Hepatocyte (in vitro differentiated cells): ENCODE data around the gene NPR1. TPM values are rescaled to one million over a fixed set of nuclear protein-coding genes. Genes with fewer than 3 reads are reported as not detected.

ENCODE experiments used
- microRNA-seq: library from miRNA; unstranded; fragments of <30 nt; microRNA quantifications from one replicate; pipeline ENCODE4, GENCODE V29; 2017
- polyA plus RNA-seq: library from polyadenylated mRNA; unstranded; fragments of >200 nt; fragmentation: Nextera tagmentation; extraction: Ambion mirVana; gene quantifications from 2 replicates; pipeline ENCODE4 v1.2.1, GENCODE V29; 2016
- small RNA-seq: library from RNA; depleted of rRNA; stranded (forward); fragments of <200 nt; gene quantifications from one replicate; pipeline ENCODE3, GENCODE V24; 2014
- total RNA-seq: library from RNA; depleted of rRNA; stranded (reverse); fragments of >200 nt; gene quantifications from 2 replicates; pipeline ENCODE4 v1.2.3, GENCODE V29; 2014

The NPR1 gene
- total and polyA plus RNA-seq, 2 experiments from 2014 or later, result 2.8 to 3.0 TPM

Small RNAs within 50 kb of the gene (microRNA-seq; reads per million reads assigned to microRNA genes)
- not detected for gene MIR8083

Small RNAs within 50 kb of the gene (small RNA-seq; reads per million reads assigned to genes)
- gene MIR8083, result not detected
- not detected for gene RF00019
- not detected for gene RN7SL372P

Other genes starting within 250 kb of the NPR1 start
- 0.60 TPM in 1 of 2 replicates, not detected in the other for gene S100A7, start 218.0 kb upstream of the NPR1 start, total RNA-seq
- 1.0 and 2.5 TPM in 2 replicates for gene S100A7, start 218.0 kb upstream of the NPR1 start, polyA plus RNA-seq
- gene S100A6, start 142.7 kb upstream of the NPR1 start, total RNA-seq, result 140 and 173 TPM in 2 replicates
- gene S100A6, start 142.7 kb upstream of the NPR1 start, polyA plus RNA-seq, result 657 and 701 TPM in 2 replicates
- gene S100A5, start 137.8 kb upstream of the NPR1 start, total RNA-seq, result not detected in 2 replicates
- gene S100A5, start 137.8 kb upstream of the NPR1 start, polyA plus RNA-seq, result 0.54 and 1.0 TPM in 2 replicates
- gene S100A4, start 132.9 kb upstream of the NPR1 start, total RNA-seq, result 64.1 and 101 TPM in 2 replicates
- gene S100A4, start 132.9 kb upstream of the NPR1 start, polyA plus RNA-seq, result 116 and 187 TPM in 2 replicates
- gene S100A3, start 129.4 kb upstream of the NPR1 start, total RNA-seq, result 2.6 and 2.7 TPM in 2 replicates
- gene S100A3, start 129.4 kb upstream of the NPR1 start, polyA plus RNA-seq, result 1.9 and 6.1 TPM in 2 replicates
- 1.7 and 4.2 TPM in 2 replicates for gene S100A2, start 112.8 kb upstream of the NPR1 start, total RNA-seq
- 6.9 and 10.3 TPM in 2 replicates for gene S100A2, start 112.8 kb upstream of the NPR1 start, polyA plus RNA-seq
- gene S100A16, start 65.6 kb upstream of the NPR1 start, total RNA-seq, result 103 and 129 TPM in 2 replicates
- 134 and 155 TPM in 2 replicates for gene S100A16, start 65.6 kb upstream of the NPR1 start, polyA plus RNA-seq
- 112 and 141 TPM in 2 replicates for gene S100A14, start 62.4 kb upstream of the NPR1 start, total RNA-seq
- gene S100A14, start 62.4 kb upstream of the NPR1 start, polyA plus RNA-seq, result 62.8 and 94.9 TPM in 2 replicates
- 82.0 and 115 TPM in 2 replicates for gene S100A13, start 51.2 kb upstream of the NPR1 start, total RNA-seq
- 248 and 282 TPM in 2 replicates for gene S100A13, start 51.2 kb upstream of the NPR1 start, polyA plus RNA-seq
- 2.7 and 15.0 TPM in 2 replicates for gene S100A1, start 50.3 kb upstream of the NPR1 start, total RNA-seq
- 1.3 and 4.0 TPM in 2 replicates for gene S100A1, start 50.3 kb upstream of the NPR1 start, polyA plus RNA-seq
- 56.2 and 65.5 TPM in 2 replicates for gene CHTOP, start 44.6 kb upstream of the NPR1 start, total RNA-seq
- gene CHTOP, start 44.6 kb upstream of the NPR1 start, polyA plus RNA-seq, result 40.6 and 50.7 TPM in 2 replicates
- gene SNAPIN, start 20.0 kb upstream of the NPR1 start, total RNA-seq, result 40.9 and 41.4 TPM in 2 replicates
- 63.2 and 68.4 TPM in 2 replicates for gene SNAPIN, start 20.0 kb upstream of the NPR1 start, polyA plus RNA-seq
- 173 and 191 TPM in 2 replicates for gene ILF2, start 7.7 kb upstream of the NPR1 start, total RNA-seq
- 177 and 178 TPM in 2 replicates for gene ILF2, start 7.7 kb upstream of the NPR1 start, polyA plus RNA-seq
- 39.1 and 42.3 TPM in 2 replicates for gene INTS3, start 49.4 kb downstream of the NPR1 start, total RNA-seq
- gene INTS3, start 49.4 kb downstream of the NPR1 start, polyA plus RNA-seq, result 37.1 and 51.3 TPM in 2 replicates
- 21.5 and 22.8 TPM in 2 replicates for gene SLC27A3, start 96.7 kb downstream of the NPR1 start, total RNA-seq
- gene SLC27A3, start 96.7 kb downstream of the NPR1 start, polyA plus RNA-seq, result 37.2 and 38.1 TPM in 2 replicates
- gene GATAD2B, start 244.3 kb downstream of the NPR1 start, total RNA-seq, result 7.4 and 11.7 TPM in 2 replicates
- 5.4 TPM in 2 replicates for gene GATAD2B, start 244.3 kb downstream of the NPR1 start, polyA plus RNA-seq